SHP77 treated with DMSO at 0.1 percent for 48 hours (cell line): Measurements from ENCODE around the gene ADAMTSL5.
"Not testable (repeated sequence)": the region's sequence is repeated elsewhere in the genome, so short reads cannot be mapped to it uniquely, and the experiment has no call there.

Experiments used
- DNase-seq: peaks from one replicate; lab custom pipeline; 2025; lab: John Stamatoyannopoulos, UW

Gene ADAMTSL5

DNA sequence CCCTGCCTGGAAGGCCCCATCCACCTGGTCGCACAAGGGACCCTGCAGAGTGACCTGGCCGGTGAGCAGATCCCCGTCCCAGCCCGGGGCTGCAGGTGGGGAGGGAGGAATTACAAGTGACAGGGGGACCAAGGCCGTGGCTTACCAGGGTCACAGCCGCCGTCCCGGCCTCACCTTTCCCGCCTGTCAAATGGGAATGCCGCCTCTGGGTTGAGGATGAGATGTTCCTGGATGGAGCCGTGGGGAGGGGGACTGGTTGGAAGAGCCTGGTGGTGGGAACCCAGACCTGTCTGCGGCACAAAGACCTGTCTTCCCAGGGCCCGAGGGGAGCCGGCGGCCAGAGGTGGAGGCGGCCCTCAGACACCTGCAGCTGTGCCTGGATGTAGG, 16.6 kb upstream of the ADAMTSL5 start:
- no peak for DNase-seq

DNA sequence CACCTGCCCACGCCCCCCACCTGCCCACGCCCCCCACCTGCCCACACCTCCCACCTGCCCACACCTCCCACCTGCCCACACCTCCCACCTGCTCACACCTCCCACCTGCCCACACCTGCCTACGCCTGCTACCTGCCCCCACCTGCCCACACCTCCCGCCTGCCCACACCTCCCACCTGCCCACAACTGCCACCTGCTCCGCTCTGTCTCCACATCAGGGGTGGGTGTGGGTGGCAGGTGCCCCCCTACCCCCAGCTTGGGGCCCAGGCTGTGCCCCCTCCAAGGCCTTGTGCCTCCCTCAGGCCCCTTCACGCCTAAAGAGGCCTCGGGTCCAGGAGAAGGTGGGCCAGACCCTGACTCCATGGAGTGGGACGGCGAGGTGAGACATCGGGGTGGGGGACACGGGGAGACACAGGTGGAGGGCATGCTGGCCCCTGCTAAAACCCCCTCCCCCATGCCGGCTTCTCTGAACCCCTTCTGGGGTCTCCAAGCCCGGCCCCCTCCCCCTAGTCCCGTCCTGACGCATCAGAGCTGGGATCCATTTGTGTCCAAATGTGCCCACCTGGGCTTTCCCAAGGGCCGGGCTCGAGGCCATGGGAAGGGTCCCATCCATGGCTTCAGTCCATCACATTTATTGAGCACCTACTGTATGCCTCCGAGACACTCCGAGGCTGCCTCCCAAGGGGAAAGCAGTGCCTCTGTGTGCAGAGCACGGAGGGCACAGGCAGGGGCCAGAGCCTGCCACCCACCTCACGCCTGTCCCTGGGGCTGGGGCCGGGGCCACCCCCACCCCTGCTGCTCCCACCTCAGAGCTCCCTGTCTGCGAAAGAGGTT, 16.0 kb upstream of the ADAMTSL5 start:
- no peak for DNase-seq

DNA sequence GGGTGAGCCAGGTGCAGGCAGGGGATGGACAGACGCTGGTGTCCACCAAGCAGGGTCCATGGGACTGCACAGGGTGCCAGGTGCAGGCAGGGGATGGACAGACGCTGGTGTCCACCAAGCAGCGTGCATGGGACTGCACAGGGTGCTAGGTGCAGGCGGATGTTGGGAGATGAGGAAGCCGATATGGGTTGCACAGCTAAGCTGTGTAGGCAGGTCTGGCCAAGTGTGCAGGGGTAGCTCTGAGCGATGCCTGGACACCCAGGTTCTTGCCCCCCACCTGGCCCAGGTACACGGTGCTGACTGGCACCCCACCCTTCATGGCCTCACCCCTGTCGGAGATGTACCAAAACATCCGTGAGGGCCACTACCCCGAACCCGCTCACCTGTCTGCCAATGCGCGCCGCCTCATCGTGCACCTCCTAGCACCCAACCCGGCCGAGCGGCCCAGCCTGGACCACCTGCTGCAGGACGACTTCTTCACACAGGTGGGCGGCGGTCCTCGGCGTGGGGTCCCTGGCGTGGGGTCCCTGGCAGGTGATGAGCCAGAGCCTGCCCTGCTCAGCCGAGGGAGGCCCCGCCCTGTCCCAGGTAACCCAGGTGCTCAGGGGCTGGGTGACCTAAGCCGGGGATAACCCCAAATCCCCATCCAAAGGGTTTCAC, 15.0 kb upstream of the ADAMTSL5 start:
- DNase-seq, result no peak

DNA sequence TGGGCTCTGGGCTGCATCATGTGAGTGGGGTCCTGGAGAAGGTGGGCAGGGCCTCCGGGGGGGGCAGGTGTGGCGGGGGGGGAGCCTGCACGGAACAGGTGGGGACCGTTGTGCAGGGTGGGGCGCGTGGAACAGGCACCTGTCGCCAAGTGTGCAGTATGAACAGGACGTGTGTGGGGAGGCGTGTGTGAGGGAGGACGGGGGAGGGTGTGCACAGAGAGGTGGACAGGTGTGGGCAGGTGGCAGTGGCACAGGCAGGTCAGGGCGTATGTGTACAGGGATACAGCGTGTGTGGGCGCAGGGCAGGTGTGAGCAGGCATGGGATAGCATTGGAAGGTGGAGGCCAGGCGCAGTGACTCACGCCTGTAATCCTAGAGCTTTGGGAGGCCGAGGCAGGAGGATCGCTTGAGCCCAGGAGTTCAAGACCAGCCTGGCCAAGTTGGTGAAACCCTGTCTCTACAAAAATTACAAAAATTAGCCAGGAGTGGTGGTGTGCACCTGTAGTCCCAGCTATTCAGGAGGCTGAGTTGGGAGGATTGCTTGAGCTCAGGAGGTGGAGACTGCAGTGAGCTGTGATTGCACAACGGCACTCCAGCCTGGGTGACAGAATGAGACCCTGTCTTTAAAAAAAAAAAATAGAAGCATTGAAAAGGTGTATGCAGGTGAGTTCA, 14.3 kb upstream of the ADAMTSL5 start:
- no peak for DNase-seq

DNA sequence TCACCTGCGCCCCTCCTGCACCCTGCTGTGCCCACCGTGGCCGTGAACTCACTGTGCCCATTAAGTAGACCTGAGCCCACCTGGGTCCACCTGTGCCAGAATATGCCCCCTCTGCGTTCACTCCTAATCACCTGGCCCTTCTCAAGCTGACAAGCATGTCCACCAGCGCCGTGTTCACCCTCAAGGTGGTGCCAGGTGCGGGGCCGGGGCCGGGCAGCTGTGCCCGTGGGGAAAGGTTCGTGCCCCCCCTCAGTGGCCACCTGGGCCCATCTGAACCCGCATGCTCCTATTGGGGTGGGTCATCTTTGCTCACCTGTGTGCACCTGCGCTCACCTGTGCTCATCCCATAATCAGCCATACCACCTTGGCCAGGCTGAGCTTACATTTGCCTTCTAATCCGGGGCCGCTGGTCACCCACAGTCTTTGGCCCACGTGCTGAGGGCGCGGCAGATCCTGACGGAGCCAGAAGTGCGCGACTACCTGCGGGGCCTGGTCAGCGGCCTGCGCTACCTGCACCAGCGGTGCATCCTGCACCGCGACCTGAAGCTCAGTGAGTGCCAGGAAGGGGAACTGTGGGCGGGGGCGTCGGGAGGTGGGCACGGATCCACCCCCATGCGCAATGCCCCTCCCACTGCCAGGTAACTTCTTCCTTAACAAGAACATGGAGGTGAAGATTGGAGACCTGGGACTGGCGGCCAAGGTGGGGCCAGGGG, 13.4 kb upstream of the ADAMTSL5 start:
- DNase-seq, result no peak

DNA sequence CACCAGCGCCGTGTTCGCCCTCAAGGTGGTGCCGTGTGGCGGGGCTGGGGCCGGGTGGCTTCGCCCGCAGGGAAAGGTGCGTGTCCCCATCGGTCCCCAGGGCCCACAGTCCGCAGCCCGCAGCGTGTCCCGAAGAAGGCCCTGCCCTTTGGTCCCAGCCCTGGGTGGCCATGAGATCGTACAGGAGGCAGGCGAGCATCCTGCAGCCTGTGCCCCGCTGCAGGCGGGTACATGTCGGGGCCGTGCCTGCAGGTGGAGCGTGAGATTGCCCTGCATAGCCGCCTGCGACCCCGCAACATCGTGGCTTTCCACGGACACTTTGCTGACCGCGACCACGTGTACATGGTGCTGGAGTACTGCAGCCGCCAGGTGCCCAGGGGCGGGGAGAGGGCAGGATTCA, 12.5 kb upstream of the ADAMTSL5 start:
- DNase-seq, result no peak

DNA sequence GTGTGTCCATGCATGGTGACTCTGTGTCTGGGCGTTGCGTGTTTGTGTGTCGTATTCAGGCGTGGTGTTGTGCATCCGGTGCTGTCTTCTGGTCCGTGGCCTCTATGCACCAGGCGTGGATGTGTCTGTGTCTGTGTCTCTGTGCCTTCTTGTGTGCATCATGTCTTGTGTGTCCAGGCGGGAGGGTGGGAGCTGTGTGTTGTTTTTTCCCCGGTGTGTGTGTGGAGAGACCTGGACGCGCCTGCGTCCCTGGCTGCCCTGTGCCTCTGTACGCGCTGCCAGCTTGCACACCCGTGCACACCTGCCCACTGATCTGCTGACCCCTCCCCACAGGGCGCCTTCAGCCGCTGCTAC, 12.1 kb upstream of the ADAMTSL5 start:
- no peak for DNase-seq

DNA sequence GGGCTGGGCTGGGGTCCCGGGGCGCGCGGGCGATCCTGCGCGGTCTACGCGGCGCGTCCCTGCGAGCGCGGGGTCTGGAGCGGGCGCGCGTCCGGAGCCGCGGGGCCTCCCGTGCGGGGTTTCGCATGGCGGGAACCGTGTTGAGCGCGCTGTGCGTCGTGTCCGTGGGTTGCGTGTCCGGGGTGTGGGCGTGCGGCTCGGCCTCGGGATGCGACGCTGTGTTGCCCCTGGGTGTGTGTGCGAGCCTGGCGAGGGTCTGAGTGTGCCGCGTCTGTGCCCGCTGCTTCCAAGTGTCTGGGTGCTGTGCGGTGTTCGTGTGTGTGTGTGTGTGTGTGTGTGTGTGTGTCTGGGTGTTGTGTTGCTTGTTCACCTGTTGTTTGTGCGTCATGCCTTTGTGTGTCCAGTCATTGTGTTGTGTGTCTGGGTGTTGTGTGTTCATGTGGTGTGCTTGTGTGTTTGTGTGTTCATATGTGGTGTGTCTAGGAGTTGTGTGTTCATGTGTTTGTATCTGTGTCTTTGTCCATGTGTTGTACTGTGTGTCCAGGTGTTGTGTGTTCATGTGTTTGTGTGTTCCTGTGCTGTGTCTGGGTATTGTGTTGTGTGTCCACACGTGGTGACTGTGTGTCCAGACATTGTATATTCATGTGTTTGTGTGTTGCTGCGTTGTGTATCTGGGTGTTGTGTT, 11.6 kb upstream of the ADAMTSL5 start:
- DNase-seq, result no peak

DNA sequence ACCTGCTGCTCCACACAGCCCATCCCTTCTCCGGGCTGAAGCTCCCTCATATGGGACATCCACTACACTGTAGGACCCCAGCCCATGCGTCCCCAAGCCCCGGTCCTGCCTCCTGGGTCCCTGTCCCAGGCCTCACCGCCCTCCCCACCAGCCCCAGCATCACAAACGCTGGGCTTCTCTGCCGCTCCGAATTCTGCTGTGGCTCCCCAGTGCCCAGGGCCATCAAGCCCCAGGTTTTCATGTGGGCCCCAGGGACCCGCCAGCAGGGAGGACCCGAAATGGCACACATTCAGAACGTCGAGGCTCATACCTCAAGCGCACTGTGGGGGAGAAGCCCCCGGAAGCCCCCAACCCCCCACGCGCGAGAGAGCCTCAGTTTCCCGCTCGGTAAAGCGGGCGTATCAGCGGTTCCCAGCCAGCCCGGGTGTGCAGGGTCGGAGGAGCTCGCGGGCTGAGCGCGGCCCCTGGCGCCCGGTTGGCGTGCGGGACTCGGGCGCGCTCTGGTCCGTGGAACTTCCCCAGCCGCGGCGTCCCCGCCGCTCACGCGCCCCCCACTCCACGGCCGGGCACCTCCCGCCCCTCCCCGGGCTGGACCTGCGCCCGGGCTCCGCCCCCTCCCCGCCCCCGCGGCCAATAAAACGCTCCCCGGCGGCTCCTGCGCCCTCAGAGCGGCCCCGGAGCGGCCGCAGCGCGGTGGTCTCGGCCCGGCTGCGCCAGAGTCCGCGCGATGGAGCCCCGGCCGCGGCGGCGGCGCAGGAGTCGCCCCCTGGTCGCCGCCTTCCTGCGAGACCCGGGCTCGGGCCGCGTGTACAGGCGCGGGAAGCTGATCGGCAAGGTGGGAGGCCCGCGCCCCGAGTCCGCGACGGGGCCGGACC, 10.8 kb upstream of the ADAMTSL5 start, which contains the start of gene PLK5:
Gene PLK5, plus strand, starts transcription at position 666 of the 875 bp plus-strand sequence. CDS start 2,920 bp downstream, outside the sequence.
- no peak for DNase-seq

DNA sequence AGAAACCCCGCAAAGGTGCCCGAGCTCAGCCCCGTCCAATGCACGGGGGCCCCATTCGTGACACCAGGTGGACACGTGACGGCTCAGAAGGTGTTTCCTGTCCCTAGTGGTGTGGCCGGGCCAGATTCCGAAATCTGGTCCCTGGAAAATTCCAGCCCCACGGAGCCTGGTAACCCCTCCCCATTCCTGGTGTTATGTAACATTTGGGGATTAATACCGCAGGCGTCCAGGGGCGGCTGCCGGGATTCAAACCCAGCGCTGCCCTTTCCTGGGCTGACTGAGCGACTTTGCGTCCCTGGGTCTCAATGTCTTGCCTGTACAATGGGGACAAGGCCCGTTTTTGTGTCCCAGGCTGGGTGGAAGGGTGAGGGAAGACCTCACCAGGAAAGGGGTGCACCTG, 10.0 kb upstream of the ADAMTSL5 start:
- DNase-seq, result no peak

DNA sequence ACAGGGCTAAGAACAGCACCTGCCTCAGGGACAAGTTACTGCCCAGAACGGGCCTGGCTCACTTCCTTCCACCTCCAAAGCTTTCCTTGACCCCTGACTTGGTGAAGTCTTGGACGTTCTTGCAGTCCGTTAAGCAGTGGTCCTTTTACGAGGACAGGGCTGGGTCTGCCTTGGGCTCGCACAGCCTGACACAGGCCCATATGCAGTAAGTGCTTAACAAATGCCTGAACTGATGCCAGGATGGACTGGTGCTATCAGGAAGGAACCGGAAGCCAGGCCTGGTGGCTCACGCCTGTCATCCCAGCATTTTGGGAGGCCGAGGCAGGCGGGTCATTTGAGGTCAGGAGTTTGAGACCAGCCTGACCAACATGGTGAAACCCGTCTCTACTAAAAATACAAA, 9.2 kb upstream of the ADAMTSL5 start:
- no peak for DNase-seq

DNA sequence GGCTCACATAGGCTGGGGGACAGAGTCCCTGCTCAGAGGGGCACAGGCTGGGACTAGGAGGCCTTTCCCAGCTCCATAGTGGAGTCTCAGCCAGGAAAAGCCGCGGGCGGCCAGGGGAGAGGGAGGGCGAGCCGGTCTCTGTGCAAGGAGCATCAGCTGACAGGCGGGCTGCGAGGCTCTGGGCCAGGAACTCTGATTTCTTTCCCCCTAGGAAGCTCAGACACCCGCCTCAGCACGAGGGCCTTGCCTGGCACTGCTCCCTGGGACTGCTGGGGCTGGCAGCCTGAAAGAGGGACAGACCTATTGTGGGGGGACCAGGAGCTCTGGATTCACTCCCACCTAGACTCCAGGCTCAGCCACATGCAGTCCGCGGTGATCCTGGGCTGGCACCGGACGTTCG, 8.8 kb upstream of the ADAMTSL5 start:
- no peak for DNase-seq

DNA sequence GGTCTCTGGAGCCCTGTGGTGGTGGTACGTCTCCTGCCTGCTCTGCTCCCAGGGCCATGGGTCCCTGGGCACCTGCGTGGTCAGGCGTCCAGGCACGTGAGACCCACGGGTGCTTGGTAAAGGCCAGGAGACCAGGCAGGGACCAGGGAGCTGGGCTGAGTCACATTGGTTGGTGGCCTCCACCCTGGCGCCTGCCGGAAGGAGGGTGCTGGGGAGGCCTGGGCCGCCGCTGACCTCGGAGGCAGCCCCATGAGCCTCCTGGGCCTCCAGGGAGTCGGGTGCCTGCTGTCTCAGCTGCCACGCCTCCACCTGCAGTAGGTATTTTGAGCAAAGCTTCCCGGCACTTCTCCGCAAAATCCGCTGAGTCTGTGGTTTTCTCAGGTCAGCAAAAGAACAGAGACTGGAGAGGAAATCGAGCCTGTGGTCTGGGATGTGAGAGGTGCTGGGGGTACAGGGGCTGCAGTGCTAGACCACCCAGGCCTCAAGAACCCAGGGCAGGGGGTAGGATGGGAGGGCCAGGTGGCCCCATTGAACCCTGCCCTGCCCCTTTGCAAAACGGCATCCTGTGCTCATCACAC, 7.5 kb upstream of the ADAMTSL5 start:
- no peak for DNase-seq

DNA sequence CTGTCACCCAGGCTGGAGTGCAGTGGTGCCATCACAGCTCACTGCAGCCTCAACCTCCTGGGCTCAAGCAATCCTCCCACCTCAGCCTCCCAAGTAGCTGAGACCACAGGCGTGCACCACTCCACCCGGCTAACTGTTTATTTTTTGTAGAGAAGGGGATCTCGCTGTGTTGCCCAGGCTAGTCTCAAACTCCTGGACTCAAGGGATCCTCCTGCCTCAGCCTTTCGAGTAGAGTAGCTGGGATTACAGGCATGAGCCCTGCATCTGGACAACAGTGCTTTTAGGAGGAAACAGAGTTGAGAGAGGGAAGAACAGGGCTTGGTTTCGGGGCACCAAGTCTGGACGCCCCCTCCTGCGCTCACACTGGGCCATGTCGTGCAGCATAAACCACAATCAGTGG, 7.0 kb upstream of the ADAMTSL5 start:
- DNase-seq, result not testable (repeated sequence)

DNA sequence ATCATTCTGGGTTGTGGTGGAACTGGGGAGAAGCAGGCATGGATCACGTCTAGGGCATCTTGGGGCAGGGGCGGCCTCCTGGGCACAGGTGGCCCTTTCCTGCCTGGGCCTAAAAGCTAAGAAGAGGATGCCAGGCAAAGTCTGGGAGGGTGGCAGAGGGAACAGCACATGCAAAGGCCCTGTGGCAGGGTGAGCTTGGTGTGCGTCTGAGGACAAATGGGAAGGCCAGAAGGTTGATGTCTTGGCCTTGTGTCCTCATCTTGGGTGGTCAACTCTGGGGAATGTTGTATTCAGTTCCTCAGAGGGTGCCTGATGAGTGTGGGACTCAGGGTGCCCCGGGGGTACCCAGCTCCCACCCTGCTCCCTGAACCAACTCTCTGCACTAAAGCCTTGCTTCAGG, 5.7 kb upstream of the ADAMTSL5 start:
- DNase-seq, result no peak

DNA sequence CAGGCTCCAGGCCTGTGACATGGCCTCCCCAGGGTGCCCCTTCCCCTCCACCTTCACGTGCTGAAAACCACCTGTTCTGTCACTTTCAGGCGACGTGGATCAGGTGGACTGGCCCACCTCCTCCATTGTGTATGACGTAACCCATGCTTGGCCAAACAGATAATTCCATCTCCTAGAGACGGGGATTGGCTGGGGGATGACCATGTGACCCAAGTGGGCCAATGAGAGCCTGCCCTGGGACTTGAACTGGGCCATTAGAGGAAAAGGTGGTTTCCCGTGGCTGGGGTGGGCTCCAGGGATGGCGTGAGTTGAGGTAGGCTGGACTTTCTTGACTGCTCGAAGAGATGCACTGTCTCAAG, 3.6 kb upstream of the ADAMTSL5 start:
- no peak for DNase-seq

DNA sequence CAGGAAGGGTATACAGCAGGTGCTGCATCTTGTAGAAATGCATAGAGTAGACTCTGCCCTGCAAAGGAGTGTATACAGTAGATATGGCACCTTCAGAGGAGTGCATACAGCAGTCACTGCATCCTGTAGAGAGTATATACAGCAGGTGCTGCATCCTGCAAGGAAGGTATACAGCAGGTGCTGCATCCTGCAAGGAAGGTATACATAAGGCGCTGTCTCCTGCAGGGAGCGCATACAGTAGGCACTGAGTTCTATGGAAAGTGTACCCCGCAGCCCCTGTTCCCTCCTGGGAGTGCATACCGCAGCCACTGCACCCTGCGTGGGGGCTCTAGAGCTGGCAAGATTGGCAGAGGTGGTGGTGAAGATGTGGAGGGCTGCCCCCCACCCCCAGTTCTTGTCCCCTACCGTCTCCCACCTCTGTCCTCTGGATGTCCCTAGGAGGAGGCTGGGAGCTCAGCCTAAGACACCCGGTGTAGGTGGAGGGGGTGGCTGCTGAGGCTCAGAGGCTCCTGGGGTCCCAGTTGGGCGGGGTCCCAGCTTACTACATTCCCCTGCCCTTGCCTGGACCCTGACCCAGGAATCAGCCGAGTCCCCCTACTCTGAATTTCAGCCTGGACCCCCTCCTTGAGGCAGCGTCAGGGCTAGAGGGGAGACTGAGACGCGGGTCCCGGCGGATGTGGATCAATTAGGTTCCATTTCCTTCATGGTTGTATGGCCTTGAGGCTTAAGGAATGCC, 2.3 kb upstream of the ADAMTSL5 start:
- DNase-seq, result no peak

DNA sequence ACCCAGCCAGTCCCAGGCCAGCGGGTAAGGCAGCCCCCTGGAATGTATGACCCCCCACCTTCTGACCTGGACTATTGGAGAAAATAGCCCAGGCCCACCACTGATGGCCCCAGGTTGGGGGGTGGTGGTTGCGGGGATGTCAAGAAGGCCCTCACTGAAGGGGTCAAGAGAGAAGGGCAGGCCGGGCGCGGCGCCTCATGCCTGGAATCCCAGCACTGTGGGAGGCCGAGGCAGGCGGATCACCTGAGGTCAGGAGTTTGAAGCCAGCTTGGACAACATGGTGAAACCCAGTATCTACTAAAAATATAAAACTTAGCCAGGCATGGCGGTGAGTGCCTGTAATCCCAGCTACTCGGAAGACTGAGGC, 1.5 kb upstream of the ADAMTSL5 start:
- no peak for DNase-seq

DNA sequence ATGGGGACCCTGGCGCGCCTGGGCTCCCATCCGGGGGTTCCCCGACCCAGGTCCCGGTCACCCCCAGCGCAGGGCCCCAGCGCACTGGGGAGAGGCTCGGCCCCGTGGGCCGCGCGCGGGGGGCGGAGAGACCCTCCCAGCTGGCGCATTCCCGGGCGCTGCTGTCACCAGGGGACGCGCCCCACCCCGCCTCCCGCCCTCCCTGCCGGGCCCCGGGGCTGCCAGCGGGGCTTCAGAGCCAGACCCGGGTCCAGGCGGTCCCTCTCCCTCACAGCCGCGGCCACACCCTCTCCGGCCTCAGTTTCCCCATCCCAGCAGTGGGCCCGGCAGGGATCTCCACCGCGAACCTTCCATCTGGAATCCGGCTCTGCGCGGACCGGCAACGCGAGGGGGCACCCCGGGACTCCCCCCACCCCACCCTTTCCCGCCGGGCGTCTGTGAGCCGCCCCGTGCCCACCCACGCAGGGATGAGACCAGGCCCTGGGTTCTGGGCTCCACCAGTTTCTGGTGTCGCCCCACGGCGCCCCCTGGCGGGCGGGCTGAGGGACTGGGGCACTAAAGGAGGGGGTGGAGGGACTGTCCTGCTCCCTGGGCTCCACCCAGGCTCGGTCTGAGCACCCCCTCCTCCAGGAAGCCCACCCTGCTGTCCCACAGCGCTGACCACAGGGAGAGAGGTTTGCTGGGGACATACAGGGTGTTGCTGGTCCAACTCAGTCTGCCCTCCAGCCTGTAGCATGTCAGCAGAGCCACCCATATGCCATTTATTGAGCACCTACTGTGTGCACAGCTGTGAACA, 878 bp upstream of the ADAMTSL5 start:
- DNase-seq, result no peak
